B cell (primary cell): Measurements from ENCODE around the gene DAB2IP. TPM values are rescaled to one million over a fixed set of nuclear protein-coding genes. Genes with fewer than 3 reads are reported as not detected.

Experiments
- ATAC-seq: fragments of 200-7000 bp; cut with Tn5 transposase; one replicate; pipeline ENCODE4 v1.10.0; 2021; ENCODE audit warnings: low read depth, mild to moderate bottlenecking, moderate number of reproducible peaks, moderate library complexity
- CTCF ChIA-PET: fragments of 350-600 bp; sonication (Branson Sonifier 250); formaldehyde crosslinking; loops from one replicate; lab custom pipeline; 2021; ENCODE audit warnings: antibody characterized with exemption, inconsistent platforms; lab: Charles Lee
- POLR2A ChIA-PET: fragments of 350-600 bp; sonication (Branson Sonifier 250); formaldehyde crosslinking; loops from one replicate; lab custom pipeline; 2021; ENCODE audit warnings: antibody characterized with exemption; lab: Charles Lee
- DNase-seq: peaks from one replicate; pipeline ENCODE4 v3.0.0; 2013
- H2AFZ ChIP-seq: 2 replicates; pipeline ENCODE4 v1.6.1; 2012; ENCODE audit warnings: mild to moderate bottlenecking, low read depth, low read length; ENCODE audit not compliant: insufficient read depth, poor library complexity, severe bottlenecking
- H3K27ac ChIP-seq, 2 donors: 1 replicate in 1 of 2; 2 replicates in 1 of 2; pipeline ENCODE4 v1.5.1; 2012 to 2013; ENCODE audit warnings: low read length in 2 of 2, mild to moderate bottlenecking in 2 of 2, moderate library complexity in 1 of 2
- H3K27me3 ChIP-seq, 4 experiments: fragments of 200-600 bp in 1 of 4; sonication (generic) in 1 of 4; replicated peaks in 1 of 4; 1 replicate in 2 of 4; 2 replicates in 2 of 4; pipeline versions ENCODE4 v1.6.1 to v1.7.0; 2013 to 2016; ENCODE audit warnings: low read length in 3 of 4, mild to moderate bottlenecking in 2 of 4, mixed read lengths in 1 of 4, moderate library complexity in 1 of 4; ENCODE audit not compliant: insufficient read depth in 4 of 4, control insufficient read depth in 3 of 4; ENCODE audit errors: control extremely low read depth in 1 of 4
- H3K36me3 ChIP-seq, 2 experiments: replicated peaks in 1 of 2; 1 replicate in 1 of 2; 2 replicates in 1 of 2; pipeline versions ENCODE4 v1.6.1 to v1.7.1; 2013; ENCODE audit warnings: low read length in 1 of 2; ENCODE audit not compliant: insufficient read depth in 2 of 2, control insufficient read depth in 1 of 2; ENCODE audit errors: control extremely low read depth in 1 of 2, extremely low read depth in 1 of 2
- H3K4me1 ChIP-seq, 2 donors: fragments of 200-600 bp in 1 of 2; sonication (generic) in 1 of 2; 1 replicate in 1 of 2; 2 replicates in 1 of 2; pipeline versions ENCODE4 v1.5.1 to v1.6.1; 2013 to 2017; ENCODE audit warnings: low read length in 2 of 2; ENCODE audit not compliant: control insufficient read depth in 2 of 2, insufficient read depth in 2 of 2
- H3K4me2 ChIP-seq: replicated peaks from 2 replicates; pipeline ENCODE3; 2012; ENCODE audit warnings: mild to moderate bottlenecking, low read depth, low read length; ENCODE audit not compliant: poor library complexity, severe bottlenecking
- H3K4me3 ChIP-seq, 5 experiments: fragments of 200-600 bp in 1 of 5; sonication (generic) in 1 of 5; 1 replicate in 3 of 5; 2 replicates in 2 of 5; pipeline versions ENCODE4 v1.5.1 to v1.7.0; 2011 to 2016; ENCODE audit warnings: low read length in 4 of 5, mild to moderate bottlenecking in 4 of 5, low read depth in 2 of 5, control low read depth in 1 of 5, moderate library complexity in 1 of 5; ENCODE audit not compliant: insufficient read depth in 1 of 5; ENCODE audit errors: control extremely low read depth in 1 of 5, extremely low read depth in 1 of 5
- H3K79me2 ChIP-seq: fragments of 200-600 bp; sonication (generic); one replicate; pipeline ENCODE4 v1.6.0; 2016; ENCODE audit warnings: low read length; ENCODE audit not compliant: control insufficient read depth, insufficient read depth
- H3K9ac ChIP-seq: fragments of 200-600 bp; sonication (generic); 2 replicates; pipeline ENCODE4 v1.6.1; 2017; ENCODE audit warnings: mild to moderate bottlenecking, low read length, moderate library complexity
- H3K9me3 ChIP-seq, 3 donors: one replicate each; pipeline versions ENCODE4 v1.6.1 to v1.7.1; 2013; ENCODE audit warnings: low read length in 2 of 3; ENCODE audit not compliant: control insufficient read depth in 2 of 3, insufficient read depth in 1 of 3; ENCODE audit errors: control extremely low read depth in 1 of 3
- H4K20me1 ChIP-seq: 2 replicates; pipeline ENCODE4 v1.6.0; 2012; ENCODE audit warnings: mild to moderate bottlenecking, low read length; ENCODE audit not compliant: insufficient read depth, control insufficient read depth, poor library complexity, severe bottlenecking
- H3K27ac Mint-ChIP-seq: one replicate; pipeline ENCODE4 v1.8.0; 2021; ENCODE audit warnings: mixed read lengths
- H3K27me3 Mint-ChIP-seq: one replicate; pipeline ENCODE4 v1.8.0; 2021; ENCODE audit warnings: mixed read lengths
- H3K4me1 Mint-ChIP-seq: one replicate; pipeline ENCODE4 v1.8.0; 2021; ENCODE audit warnings: mixed read lengths
- H3K4me3 Mint-ChIP-seq: one replicate; pipeline ENCODE4 v1.8.0; 2021; ENCODE audit warnings: mixed read lengths
- H3K9me3 Mint-ChIP-seq: one replicate; pipeline ENCODE4 v1.8.0; 2022; ENCODE audit warnings: mixed read lengths; ENCODE audit not compliant: insufficient read depth
- CTCF ChIP-seq: fragments of 200-600 bp; IDR thresholded peaks from one replicate; pipeline ENCODE4 v1.8.0; 2022; ENCODE audit warnings: antibody characterized with exemption, mild to moderate bottlenecking
- EZH2 ChIP-seq: IDR thresholded peaks from 2 replicates; pipeline ENCODE4 v1.6.1; 2012; ENCODE audit warnings: borderline replicate concordance, low read depth, mild to moderate bottlenecking, moderate library complexity, low read length; ENCODE audit not compliant: insufficient read depth, poor library complexity, severe bottlenecking
- WGBS: methylation state at CpG from one replicate; pipeline ENCODE4 v1.1.5; 2013; ENCODE audit warnings: missing lambda C conversion rate; ENCODE audit not compliant: insufficient coverage; 5-methylcytosine and 5-hydroxymethylcytosine counted together
- intact Hi-C: fragments of 100-400 bp; cut with micrococcal nuclease; formaldehyde crosslinking; loops from one replicate; pipeline ENCODE4 v1.10.0; 2022
- polyA plus RNA-seq: library from polyadenylated mRNA; depleted of rRNA; stranded (reverse); fragments of >200 nt; gene quantifications from 2 replicates; pipeline ENCODE4 v1.2.3, GENCODE V29; 2012
- total RNA-seq, 2 donors: library from RNA; stranded (reverse); fragments of 120-200 nt in 1 of 2; gene quantifications; 1 replicate in 1 of 2; 2 replicates in 1 of 2; pipeline versions ENCODE4 v1.2.3 to v1.2.4, GENCODE V29; 2013 to 2022

DAB2IP gene
- total and polyA plus RNA-seq, 2 donors (not counting 1 experiment from before 2014, with no cell fraction given): 1.1 to 3.9 TPM

DNA sequence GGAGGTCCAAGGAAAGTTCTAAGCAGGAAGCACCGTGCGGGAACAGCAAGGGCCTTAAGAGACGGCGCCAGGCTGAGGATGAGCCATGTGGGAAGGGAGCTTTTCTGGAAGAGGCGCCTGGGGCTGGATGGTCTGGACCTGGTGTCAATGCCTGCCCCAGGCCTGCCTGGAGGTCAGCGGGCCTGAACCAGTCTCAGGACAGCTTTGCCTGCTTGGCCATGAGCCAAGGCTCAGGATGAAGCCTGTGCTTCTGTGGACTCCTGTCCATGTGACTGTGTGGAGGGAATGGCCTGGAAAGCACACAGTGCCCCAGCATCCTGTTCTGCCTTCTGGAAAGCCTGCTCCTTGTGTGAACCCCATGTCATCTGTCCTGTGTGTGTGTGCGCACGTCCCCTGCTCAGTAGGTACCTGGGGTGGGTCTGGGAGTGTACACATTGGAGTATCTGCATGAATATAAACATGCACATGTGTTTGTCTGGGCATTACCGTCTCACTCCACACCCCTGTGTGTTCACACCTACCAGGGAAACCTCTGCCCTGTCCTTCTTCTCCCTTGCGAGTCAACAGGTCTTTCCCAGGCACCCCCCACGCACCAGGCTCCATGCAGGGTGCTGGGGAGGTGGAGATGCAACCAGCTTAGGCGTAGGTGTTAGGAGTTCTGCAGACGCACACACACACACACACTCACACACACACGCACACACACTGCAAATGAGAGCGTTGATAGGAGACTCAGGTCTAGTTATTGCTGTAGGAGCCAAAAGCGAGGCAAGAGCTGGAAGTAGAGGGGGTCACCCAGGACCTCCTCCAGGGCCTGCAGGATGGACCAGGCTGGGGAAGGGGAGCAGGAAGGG, 24.8 kb downstream of the DAB2IP start:
- H3K27ac ChIP-seq: no peak overlapping the region
- no peak for DNase-seq
- 91% methylated on average over 9 of the region's 16 CpGs for WGBS
- Mint-ChIP-seq H3K27ac (no peak overlapping the region), H3K27me3 (peaks cover 21% of the 10 kb centered on the region), H3K9me3 (no peaks in the 10 kb centered on the region), H3K4me1 (no peaks in the 10 kb centered on the region), H3K4me3 (no peak overlapping the region)
- H3K9me3 ChIP-seq: peaks cover 0 to 6% (median 0%) of the 10 kb centered on the region in 3 donors
- no peaks in the 10 kb centered on the region for H3K4me1 ChIP-seq
- no peak for ATAC-seq
- CTCF ChIA-PET: interaction anchor here (1.0 kb wide), 1 partner anchor 11 kb away, joined by 3 read pairs; no protein-coding TSS in a partner anchor
- H3K4me2 ChIP-seq: no peak overlapping the region
- no peak overlapping the region for H2AFZ ChIP-seq
- POLR2A ChIA-PET: no interaction called here
- no peaks in the 10 kb centered on the region for H4K20me1 ChIP-seq
- no peak overlapping the region for H3K4me3 ChIP-seq
- no peak overlapping the region for H3K9ac ChIP-seq
- H3K79me2 ChIP-seq: no peaks in the 10 kb centered on the region
- intact Hi-C loops: no loop called here
- H3K27me3 ChIP-seq: peaks cover 0 to 2% (median 0%) of the 10 kb centered on the region in 4 experiments
- TF ChIP-seq EZH2 (no peak), CTCF (no peak)
- H3K36me3 ChIP-seq: no peaks in the 10 kb centered on the region

DNA sequence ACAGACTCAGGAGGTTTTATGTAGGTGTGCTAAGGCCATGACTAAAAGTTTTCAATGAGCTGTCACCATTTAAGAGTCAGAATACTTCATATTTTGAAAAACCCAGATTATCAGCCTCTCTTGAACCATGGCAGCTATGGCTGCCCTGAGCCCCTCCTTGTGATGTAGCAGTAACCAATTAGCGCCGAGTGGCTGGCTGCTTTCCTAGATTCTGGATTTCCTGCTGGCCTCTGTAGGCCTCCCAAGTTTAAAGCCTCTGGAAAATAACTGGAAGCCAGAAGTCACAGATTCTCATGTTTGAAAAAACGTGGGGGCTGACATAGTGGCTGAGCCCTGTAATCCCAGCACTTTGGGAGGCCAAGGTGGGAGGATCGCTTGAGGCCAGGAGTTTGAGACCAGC, 25.5 kb downstream of the DAB2IP start:
- WGBS: 89% methylated on average over 3 of the region's 4 CpGs
- POLR2A ChIA-PET: no interaction called here
- intact Hi-C loops: no loop called here
- no peaks in the 10 kb centered on the region for H3K36me3 ChIP-seq
- TF ChIP-seq CTCF: no peak
- TF ChIP-seq EZH2: no peak
- no peaks in the 10 kb centered on the region for H3K4me1 ChIP-seq
- H3K4me3 Mint-ChIP-seq: no peak overlapping the region
- H2AFZ ChIP-seq: no peak overlapping the region
- no peak overlapping the region for H3K27ac Mint-ChIP-seq
- H3K4me2 ChIP-seq: no peak overlapping the region
- no peaks in the 10 kb centered on the region for H3K79me2 ChIP-seq
- no peaks in the 10 kb centered on the region for H4K20me1 ChIP-seq
- no peaks in the 10 kb centered on the region for H3K4me1 Mint-ChIP-seq
- peaks cover 0 to 2% (median 0%) of the 10 kb centered on the region in 4 experiments for H3K27me3 ChIP-seq
- H3K27ac ChIP-seq: no peak overlapping the region
- no peak overlapping the region for H3K4me3 ChIP-seq
- ATAC-seq (no peak), DNase-seq (no peak)
- peaks cover 0 to 6% (median 0%) of the 10 kb centered on the region in 3 donors for H3K9me3 ChIP-seq
- no peak overlapping the region for H3K9ac ChIP-seq
- H3K9me3 Mint-ChIP-seq: no peaks in the 10 kb centered on the region
- CTCF ChIA-PET: interaction anchor here (1.0 kb wide), 1 partner anchor 10 kb away, joined by 3 read pairs; no protein-coding TSS in a partner anchor
- peaks cover 20% of the 10 kb centered on the region for H3K27me3 Mint-ChIP-seq
